Transverse colon (tissue), 4 donors: ENCODE results near the gene ABCA7. TPM values are rescaled to one million over a fixed set of nuclear protein-coding genes. Genes with fewer than 3 reads are reported as not detected.
"Not testable (repeated sequence)": the region's sequence is repeated elsewhere in the genome, so short reads cannot be mapped to it uniquely, and the experiment has no call there.

Source experiments
- DNase-seq: peaks from one replicate; pipeline ENCODE4 v3.0.0-alpha.2; 2019
- H3K27ac ChIP-seq, 4 donors: fragments of 200-600 bp; sonication (generic); 2 replicates each; pipeline ENCODE4 v1.5.1; 2016 to 2018; ENCODE audit warnings: inconsistent platforms in 4 of 4
- H3K27me3 ChIP-seq: fragments of 200-600 bp; sonication (generic); 2 replicates; pipeline ENCODE4 v1.5.1; 2017; ENCODE audit warnings: inconsistent platforms
- H3K36me3 ChIP-seq, 4 donors: fragments of 200-600 bp; sonication (generic); 2 replicates each; pipeline ENCODE4 v1.5.1; 2017 to 2019; ENCODE audit warnings: inconsistent platforms in 4 of 4
- H3K4me1 ChIP-seq, 4 donors: fragments of 200-600 bp; sonication (generic); 2 replicates each; pipeline ENCODE4 v1.5.1; 2017 to 2020; ENCODE audit warnings: inconsistent platforms in 4 of 4
- H3K4me3 ChIP-seq, 4 donors: fragments of 200-600 bp; sonication (generic); 1 replicate in 1 of 4; 2 replicates in 3 of 4; pipeline versions ENCODE4 v1.5.1 to v1.6.1; 2017 to 2019; ENCODE audit warnings: inconsistent platforms in 4 of 4
- H3K9me3 ChIP-seq, 2 donors: fragments of 200-600 bp; sonication (generic); 2 replicates each; pipeline ENCODE4 v1.5.1; 2017 to 2019; ENCODE audit warnings: inconsistent platforms in 2 of 2
- CTCF ChIP-seq, 5 experiments: fragments of 200-600 bp in 3 of 5; fragments of 450-650 bp in 2 of 5; sonication (generic) in 3 of 5; IDR thresholded peaks; 1 replicate in 2 of 5; 2 replicates in 3 of 5; pipeline ENCODE4 v1.5.1; 2016 to 2017; ENCODE audit warnings: antibody characterized with exemption in 5 of 5, inconsistent platforms in 3 of 5, mild to moderate bottlenecking in 2 of 5, moderate library complexity in 1 of 5
- EP300 ChIP-seq: sonication (generic); formaldehyde crosslinking; IDR thresholded peaks from one replicate; pipeline ENCODE4 v1.6.1; 2017; ENCODE audit warnings: antibody characterized with exemption, low read depth
- POLR2A ChIP-seq: fragments of 450-650 bp; IDR thresholded peaks from one replicate; pipeline ENCODE4 v1.6.1; 2016; ENCODE audit warnings: antibody characterized with exemption, mild to moderate bottlenecking, moderate library complexity
- POLR2AphosphoS5 ChIP-seq, 3 donors: sonication (generic); formaldehyde crosslinking; IDR thresholded peaks; one replicate each; pipeline ENCODE4 v1.6.1; 2016; ENCODE audit warnings: antibody characterized with exemption in 3 of 3
- WGBS, 2 donors: methylation state at CpG; one replicate each; pipeline ENCODE4 v1.1.5; 2018; ENCODE audit warnings: low coverage in 1 of 2; 5-methylcytosine and 5-hydroxymethylcytosine counted together
- in situ Hi-C, 4 donors: fragments of 200-750 bp; cut with MboI; loops; one replicate each; pipeline versions ENCODE4 v1.15.0 to v1.15.1; 2017; ENCODE audit warnings: low sequenced_read_pairs in 3 of 4, low pct_ligation_motif_present in 1 of 4, low pct_unique_long_range_greater_than_20kb in 1 of 4
- intact Hi-C: fragments of 100-400 bp; cut with DNase I; formaldehyde crosslinking; loops from one replicate; pipeline ENCODE4 v1.15.1; 2023; ENCODE audit warnings: low total_unique reads
- small RNA-seq, 4 donors: library from RNA; depleted of rRNA; stranded (forward); fragments of <200 nt; gene quantifications; one replicate each; pipeline ENCODE3, GENCODE V24; 2016
- total RNA-seq, 4 donors: library from RNA; depleted of rRNA; stranded (reverse); fragments of >200 nt; gene quantifications; one replicate each; pipeline ENCODE4 v1.1.0, GENCODE V29; 2016

ABCA7 gene
- total RNA-seq, 4 donors from 2014 or later, result 47.1 to 128 (median 82.0) TPM

- WGBS, 2 donors, result 66% methylated on average over 68 of the region's 71 CpGs; no CpG with 5 or more reads in 1 of the 2 donors
- H3K27me3 ChIP-seq, result no peaks in the 10 kb centered on the region
- intact Hi-C loops, result loop anchor here (5.0 kb wide), 1 partner anchor 80 kb away; no protein-coding TSS in a partner anchor
- peak; percentile 91 for DNase-seq
- peak overlapping the region in 2 of 4 donors; percentile 14 to 16 for H3K4me3 ChIP-seq
- H3K36me3 ChIP-seq, result peaks cover 0 to 25% (median 6%) of the 10 kb centered on the region in 4 donors
- in situ Hi-C loops, result no loop called here
- H3K4me1 ChIP-seq, result peaks cover 15 to 30% (median 26%) of the 10 kb centered on the region in 4 donors
- H3K9me3 ChIP-seq, result no peaks in the 10 kb centered on the region
- TF ChIP-seq EP300, result no peak
- TF ChIP-seq CTCF (IDR thresholded peaks at IDR 0.05), result no peak
- peak in 2 of 3 donors; percentile 6 to 13 for TF ChIP-seq POLR2AphosphoS5 (IDR thresholded peaks at IDR 0.05)
- TF ChIP-seq POLR2A, result peak; percentile 4
- peak overlapping the region; percentile 78 to 82 (median 80) for H3K27ac ChIP-seq
These were observed 72.5 kb downstream of the ABCA7 start for GRCh38 chr19:1112268-1113029.

GRCh38 chr19:1113030-1113985 is 73.4 kb downstream of the ABCA7 start:
- intact Hi-C loops, result loop anchor here (5.0 kb wide), 1 partner anchor 79 kb away; no protein-coding TSS in a partner anchor
- peak overlapping the region; percentile 78 to 82 (median 80) for H3K27ac ChIP-seq
- peaks cover 15 to 28% (median 26%) of the 10 kb centered on the region in 4 donors for H3K4me1 ChIP-seq
- H3K9me3 ChIP-seq, result no peaks in the 10 kb centered on the region
- H3K27me3 ChIP-seq, result no peaks in the 10 kb centered on the region
- DNase-seq, result peak; percentile 98
- TF ChIP-seq POLR2AphosphoS5 (IDR thresholded peaks at IDR 0.05) (peak; percentile 42 to 76 (median 67)), EP300 (no peak), CTCF (IDR thresholded peaks at IDR 0.05) (peak; percentile 90 to 97 (median 93)), POLR2A (no peak)
- 44% methylated on average over 25 of the region's 44 CpGs; no CpG with 5 or more reads in 1 of the 2 donors for WGBS, 2 donors
- in situ Hi-C loops, result no loop called here
- H3K36me3 ChIP-seq, result peaks cover 0 to 30% (median 6%) of the 10 kb centered on the region in 4 donors
- H3K4me3 ChIP-seq, result peak overlapping the region in 2 of 4 donors; percentile 5 to 18

GRCh38 chr19:1113986-1114483 is 74.1 kb downstream of the ABCA7 start:
- WGBS, 2 donors, result 93% methylated on average over 25 of the region's 25 CpGs; no CpG with 5 or more reads in 1 of the 2 donors
- in situ Hi-C loops, result no loop called here
- Histone ChIP-seq H3K27me3 (no peaks in the 10 kb centered on the region), H3K36me3 (peaks cover 0 to 24% (median 6%) of the 10 kb centered on the region in 4 donors), H3K4me3 (no peak overlapping the region), H3K4me1 (peaks cover 15 to 28% (median 26%) of the 10 kb centered on the region in 4 donors), H3K27ac (peak overlapping the region; percentile 78 to 82 (median 80)), H3K9me3 (no peaks in the 10 kb centered on the region)
- intact Hi-C loops, result loop anchor here (5.0 kb wide), 1 partner anchor 78 kb away; no protein-coding TSS in a partner anchor
- no peak for DNase-seq
- TF ChIP-seq POLR2AphosphoS5 (IDR thresholded peaks at IDR 0.05) (peak in 1 of 3 donors; percentile 7), EP300 (no peak)

- H3K9me3 ChIP-seq, H3K27ac ChIP-seq, H3K4me3 ChIP-seq, DNase-seq, H3K27me3 ChIP-seq: not testable (repeated sequence)
- peaks cover 15 to 28% (median 26%) of the 10 kb centered on the region in 4 donors for H3K4me1 ChIP-seq
- intact Hi-C loops, result loop anchor here (5.0 kb wide), 1 partner anchor 78 kb away; no protein-coding TSS in a partner anchor
- H3K36me3 ChIP-seq, result peaks cover 0 to 27% (median 9%) of the 10 kb centered on the region in 4 donors
- 60 to 89% methylated on average over 1 to 9 of the region's 9 CpGs for WGBS, 2 donors
- in situ Hi-C loops, result loop anchor here in 1 of 4 donors (5.0 kb wide), 1 partner anchor 78 kb away; no protein-coding TSS in a partner anchor
These were observed 74.8 kb downstream of the ABCA7 start for GRCh38 chr19:1114728-1115127.

Small RNAs within 50 kb of the gene (small RNA-seq; reads per million reads assigned to genes)
- 0 reads per million in 4 donors for gene RNU6-2

Other genes starting within 250 kb of the ABCA7 start
- gene PTBP1, start 242.7 kb upstream of the ABCA7 start, total RNA-seq, result 100 to 1,000 TPM; 145 to 258 (median 194) TPM
- gene PLPPR3, start 218.2 kb upstream of the ABCA7 start, total RNA-seq, result not detected
- not detected for gene AZU1, start 212.3 kb upstream of the ABCA7 start, total RNA-seq
- gene PRTN3, start 199.1 kb upstream of the ABCA7 start, total RNA-seq, result not detected
- 1 to 10 TPM in 1 of 4 donors, under 1 TPM in 1, not detected in 2; 0.79 to 2.2 TPM for gene ELANE, start 187.8 kb upstream of the ABCA7 start, total RNA-seq
- 100 to 1,000 TPM; 147 to 368 (median 208) TPM for gene CFD, start 180.4 kb upstream of the ABCA7 start, total RNA-seq
- 100 to 1,000 TPM in 1 of 4 donors, 10 to 100 TPM in 3; 58.1 to 158 (median 78.4) TPM for gene MED16, start 146.9 kb upstream of the ABCA7 start, total RNA-seq
- gene RNU6-9, start 146.6 kb upstream of the ABCA7 start, total RNA-seq, result not detected
- 10 to 100 TPM; 43.8 to 49.4 (median 46.7) TPM for gene R3HDM4, start 126.9 kb upstream of the ABCA7 start, total RNA-seq
- not detected for gene KISS1R, start 122.8 kb upstream of the ABCA7 start, total RNA-seq
- gene ARID3A, start 114.1 kb upstream of the ABCA7 start, total RNA-seq, result 1 to 10 TPM; 2.2 to 8.7 (median 4.3) TPM
- gene WDR18, start 55.8 kb upstream of the ABCA7 start, total RNA-seq, result 10 to 100 TPM; 23.1 to 47.4 (median 39.0) TPM
- gene GRIN3B, start 39.7 kb upstream of the ABCA7 start, total RNA-seq, result 1 to 10 TPM in 1 of 4 donors, not detected in 3; 1.6 TPM
- gene TMEM259, start 19.0 kb upstream of the ABCA7 start, total RNA-seq, result 100 to 1,000 TPM; 226 to 676 (median 303) TPM
- not detected for gene RNU6-2, start 18.6 kb upstream of the ABCA7 start, total RNA-seq
- gene CNN2, start 13.5 kb upstream of the ABCA7 start, total RNA-seq, result 10 to 100 TPM; 39.2 to 57.6 (median 48.2) TPM
- 100 to 1,000 TPM in 1 of 4 donors, 10 to 100 TPM in 2, 1 to 10 TPM in 1; 10.0 to 174 (median 76.9) TPM for gene ARHGAP45, start 27.1 kb downstream of the ABCA7 start, total RNA-seq
- gene POLR2E, start 55.3 kb downstream of the ABCA7 start, total RNA-seq, result 100 to 1,000 TPM in 2 of 4 donors, 10 to 100 TPM in 2; 74.8 to 167 (median 103) TPM
- gene GPX4, start 63.9 kb downstream of the ABCA7 start, total RNA-seq, result 100 to 1,000 TPM; 115 to 426 (median 261) TPM
- 100 to 1,000 TPM in 1 of 4 donors, 10 to 100 TPM in 3; 34.5 to 142 (median 48.3) TPM for gene SBNO2, start 134.2 kb downstream of the ABCA7 start, total RNA-seq
- 100 to 1,000 TPM in 3 of 4 donors, 10 to 100 TPM in 1; 93.7 to 152 (median 103) TPM for gene STK11, start 165.7 kb downstream of the ABCA7 start, total RNA-seq
- 1 to 10 TPM in 1 of 4 donors, under 1 TPM in 2, not detected in 1; 0.32 to 5.2 (median 0.68) TPM for gene CBARP, start 197.9 kb downstream of the ABCA7 start, total RNA-seq
- gene ATP5F1D, start 201.6 kb downstream of the ABCA7 start, total RNA-seq, result 100 to 1,000 TPM; 157 to 650 (median 240) TPM
- gene MIDN, start 208.5 kb downstream of the ABCA7 start, total RNA-seq, result 100 to 1,000 TPM in 3 of 4 donors, 10 to 100 TPM in 1; 89.4 to 379 (median 116) TPM
- 100 to 1,000 TPM; 431 to 488 (median 460) TPM for gene CIRBP, start 229.2 kb downstream of the ABCA7 start, total RNA-seq
- gene FAM174C, start 235.4 kb downstream of the ABCA7 start, total RNA-seq, result 100 to 1,000 TPM in 2 of 4 donors, 10 to 100 TPM in 2; 72.5 to 116 (median 99.0) TPM
- 100 to 1,000 TPM in 1 of 4 donors, 10 to 100 TPM in 3; 30.5 to 112 (median 40.6) TPM for gene EFNA2, start 245.8 kb downstream of the ABCA7 start, total RNA-seq